Subcutaneous adipose tissue (tissue), 4 donors: ENCODE data around the gene SPTBN1. TPM values are rescaled to one million over a fixed set of nuclear protein-coding genes. Genes with fewer than 3 reads are reported as not detected.

Experiments
- total RNA-seq, 4 donors: library from RNA; depleted of rRNA; stranded (reverse); fragments of >200 nt; gene quantifications; one replicate each; pipeline ENCODE4 v1.1.0, GENCODE V29; 2016
- TF ChIP-seq, protein P1 (sequence below): fragments of 450-650 bp; IDR thresholded peaks from one replicate; pipeline ENCODE4 v1.5.1; 2016; ENCODE audit warnings: low read depth, mild to moderate bottlenecking, control low read depth, antibody characterized with exemption, moderate library complexity

Gene SPTBN1
- total RNA-seq, 4 donors from 2014 or later, result 655 to 1,523 (median 889) TPM

GRCh38 chr2:54550547-54550946, 94.4 kb downstream of the SPTBN1 start:
- TF ChIP-seq, protein P1, sequence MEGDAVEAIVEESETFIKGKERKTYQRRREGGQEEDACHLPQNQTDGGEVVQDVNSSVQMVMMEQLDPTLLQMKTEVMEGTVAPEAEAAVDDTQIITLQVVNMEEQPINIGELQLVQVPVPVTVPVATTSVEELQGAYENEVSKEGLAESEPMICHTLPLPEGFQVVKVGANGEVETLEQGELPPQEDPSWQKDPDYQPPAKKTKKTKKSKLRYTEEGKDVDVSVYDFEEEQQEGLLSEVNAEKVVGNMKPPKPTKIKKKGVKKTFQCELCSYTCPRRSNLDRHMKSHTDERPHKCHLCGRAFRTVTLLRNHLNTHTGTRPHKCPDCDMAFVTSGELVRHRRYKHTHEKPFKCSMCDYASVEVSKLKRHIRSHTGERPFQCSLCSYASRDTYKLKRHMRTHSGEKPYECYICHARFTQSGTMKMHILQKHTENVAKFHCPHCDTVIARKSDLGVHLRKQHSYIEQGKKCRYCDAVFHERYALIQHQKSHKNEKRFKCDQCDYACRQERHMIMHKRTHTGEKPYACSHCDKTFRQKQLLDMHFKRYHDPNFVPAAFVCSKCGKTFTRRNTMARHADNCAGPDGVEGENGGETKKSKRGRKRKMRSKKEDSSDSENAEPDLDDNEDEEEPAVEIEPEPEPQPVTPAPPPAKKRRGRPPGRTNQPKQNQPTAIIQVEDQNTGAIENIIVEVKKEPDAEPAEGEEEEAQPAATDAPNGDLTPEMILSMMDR, result no peak

DNA sequence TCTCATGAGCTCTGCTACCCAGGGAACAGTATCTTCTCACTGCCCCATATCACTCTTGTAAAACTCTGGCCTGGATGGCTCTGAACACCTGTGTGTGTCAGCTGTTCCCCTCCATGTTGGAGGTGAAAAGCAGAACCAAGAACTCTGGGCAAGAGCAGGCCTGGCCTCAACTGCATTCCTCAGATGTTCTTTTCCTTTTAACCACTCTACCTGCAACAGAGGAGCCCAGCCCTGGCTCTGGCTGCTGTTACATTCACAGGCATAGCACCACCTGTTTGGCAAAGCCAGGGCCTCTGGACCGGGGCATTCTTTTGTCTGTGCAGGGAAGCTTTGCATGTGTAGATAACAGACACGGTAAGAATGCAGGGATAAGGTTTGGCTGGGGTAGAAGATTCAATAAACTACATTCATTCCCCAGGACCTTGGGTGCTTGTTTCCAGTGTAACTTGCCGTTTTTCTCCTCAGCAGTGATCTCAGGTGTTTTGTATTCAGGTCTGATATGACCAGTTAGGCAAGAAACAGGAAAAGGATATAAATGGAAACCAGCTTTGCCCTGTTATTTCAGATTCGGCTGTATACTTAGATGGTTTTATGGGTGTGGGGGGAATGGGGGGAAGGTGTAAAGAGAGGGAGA, 95.1 kb downstream of the SPTBN1 start:
- TF ChIP-seq, protein P1, result no peak

- TF ChIP-seq, protein P1, result no peak
Observed at GRCh38 chr2:54553075-54553474, 96.9 kb downstream of the SPTBN1 start.

- TF ChIP-seq, protein P1, result no peak
Observed at GRCh38 chr2:54553775-54554174, 97.6 kb downstream of the SPTBN1 start.

DNA sequence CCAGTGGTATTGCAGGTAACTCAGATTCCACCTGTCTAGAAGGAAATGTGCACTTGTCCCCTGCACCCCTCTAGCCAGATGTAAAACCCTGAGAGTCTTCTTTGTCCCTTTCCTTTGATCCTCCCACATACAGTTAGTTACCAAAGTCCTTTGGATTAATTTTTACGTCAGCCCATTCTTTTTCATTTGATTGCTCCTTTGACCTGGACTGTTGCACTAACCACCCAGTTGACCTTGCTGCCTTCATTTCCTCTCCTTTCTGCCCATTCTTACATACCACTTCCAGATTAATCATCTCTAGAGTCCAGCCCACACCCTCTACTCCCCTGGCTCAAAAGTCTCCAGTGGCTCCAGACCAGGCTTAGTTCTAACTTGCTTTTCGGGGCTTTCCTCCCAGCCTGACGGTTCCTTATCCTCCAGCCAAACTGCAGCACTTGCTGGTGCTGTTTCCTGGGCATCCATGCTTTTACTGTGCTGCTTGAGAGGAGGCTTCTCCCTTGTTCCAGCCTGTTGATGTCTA, 99.3 kb downstream of the SPTBN1 start:
- TF ChIP-seq, protein P1, result no peak

DNA sequence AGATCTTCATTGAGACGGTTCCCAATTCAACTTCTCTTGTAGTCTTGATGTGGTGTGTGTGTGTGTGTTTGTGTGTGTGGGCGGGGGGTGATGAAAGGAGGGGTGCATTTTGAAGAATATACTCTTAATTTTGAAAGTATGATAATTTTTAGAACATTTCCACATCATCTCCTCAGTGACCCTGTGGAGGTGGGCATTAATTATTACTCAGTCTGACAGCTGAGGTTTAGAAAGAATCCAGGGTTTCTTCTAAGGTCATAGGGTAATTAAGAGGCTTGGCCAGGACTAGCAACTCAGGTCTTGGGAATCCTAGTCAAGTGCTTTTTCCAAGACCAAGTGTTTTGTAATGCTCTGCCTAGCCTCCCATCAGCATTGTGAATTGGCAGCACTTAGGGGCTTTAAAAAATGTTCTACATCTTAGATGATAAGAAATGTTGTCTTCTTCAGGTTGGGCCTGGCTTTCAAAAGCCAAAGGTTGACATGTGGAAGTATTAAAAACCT, 100.5 kb downstream of the SPTBN1 start:
- TF ChIP-seq, protein P1, result no peak

GRCh38 chr2:54557211-54557600, 101.1 kb downstream of the SPTBN1 start:
- TF ChIP-seq, protein P1, result no peak
